Coronary artery (tissue), 2 donors: ENCODE data around the gene TMEM135.
A peak's percentile ranks its signal among the peaks of the same experiment; 100 is the strongest.
"Not testable (repeated sequence)": the region's sequence is repeated elsewhere in the genome, so short reads cannot be mapped to it uniquely, and the experiment has no call there.

Experiments used
- DNase-seq: peaks from one replicate; pipeline ENCODE4 v3.0.0-alpha.2; 2017; ENCODE audit warnings: low spot score
- H3K27ac ChIP-seq, 2 donors: fragments of 200-600 bp; sonication (generic); one replicate each; pipeline ENCODE4 v1.5.1; 2016 to 2019
- H3K4me3 ChIP-seq: fragments of 200-600 bp; sonication (generic); 2 replicates; pipeline ENCODE4 v1.5.1; 2016; ENCODE audit warnings: mild to moderate bottlenecking, moderate library complexity
- CTCF ChIP-seq: fragments of 200-600 bp; sonication (generic); IDR thresholded peaks from one replicate; pipeline ENCODE4 v1.5.1; 2019; ENCODE audit warnings: antibody characterized with exemption

The TMEM135 gene

GRCh38 chr11:87037450-87038234 lies at the start of gene TMEM135:
Gene TMEM135 (plus strand): TSS chr11:87037934. CDS start chr11:87038046, 112 bp downstream.
- Histone ChIP-seq H3K4me3 (peak within 1 kb of the TSS; percentile 86), H3K27ac (peak within 1 kb of the TSS; percentile 80 to 93)
- TF ChIP-seq CTCF = no peak
- DNase-seq = peak; percentile 95

GRCh38 chr11:86988351-86988881 lies 49.3 kb upstream of the TMEM135 start:
- Histone ChIP-seq H3K4me3 (no peak overlapping the region), H3K27ac (no peak overlapping the region)
- TF ChIP-seq CTCF = no peak
- no peak for DNase-seq

GRCh38 chr11:86990031-86990430 lies 47.7 kb upstream of the TMEM135 start:
- Histone ChIP-seq H3K4me3 (no peak overlapping the region), H3K27ac (peak overlapping the region in 1 of 2 donors; percentile 34)
- no peak for DNase-seq
- no peak for TF ChIP-seq CTCF

GRCh38 chr11:86990515-86990914 lies 47.2 kb upstream of the TMEM135 start:
- DNase-seq = no peak
- no peak for TF ChIP-seq CTCF
- Histone ChIP-seq H3K27ac (no peak overlapping the region), H3K4me3 (no peak overlapping the region)

GRCh38 chr11:86991341-86991740 lies 46.4 kb upstream of the TMEM135 start:
- Histone ChIP-seq H3K27ac (no peak overlapping the region), H3K4me3 (no peak overlapping the region)
- DNase-seq = no peak
- TF ChIP-seq CTCF = no peak

- H3K27ac ChIP-seq = not testable (repeated sequence)
Measured at GRCh38 chr11:86992340-86992739, 45.4 kb upstream of the TMEM135 start.

GRCh38 chr11:86993031-86993430 lies 44.7 kb upstream of the TMEM135 start:
- Histone ChIP-seq H3K27ac (no peak overlapping the region), H3K4me3 (no peak overlapping the region)
- no peak for DNase-seq
- no peak for TF ChIP-seq CTCF

More at GRCh38 chr11:86992340-86992739, 45.4 kb upstream of the TMEM135 start:
- not testable (repeated sequence) for H3K4me3 ChIP-seq, DNase-seq
